ENCODE data around the gene ZNF831.

Gene ZNF831

GRCh38 chr20:59305908-59306655 lies 142.5 kb downstream of the ZNF831 start:
- no peaks in the 10 kb centered on the region for H3K27me3 ChIP-seq (ENCODE audit: control insufficient read depth, insufficient read depth, low read length)
- no peak overlapping the region for H3K27ac ChIP-seq (ENCODE audit: low read depth, low read length)
- no peaks in the 10 kb centered on the region for H3K4me1 ChIP-seq (ENCODE audit: control insufficient read depth, insufficient read depth, low read length)
- H3K36me3 ChIP-seq (ENCODE audit: control insufficient read depth, insufficient read depth, low read length), result no peaks in the 10 kb centered on the region
- no peak overlapping the region for H3K4me3 ChIP-seq (ENCODE audit: low read length)
- no peak overlapping the region for H3K9ac ChIP-seq (ENCODE audit: low read length)

DNA sequence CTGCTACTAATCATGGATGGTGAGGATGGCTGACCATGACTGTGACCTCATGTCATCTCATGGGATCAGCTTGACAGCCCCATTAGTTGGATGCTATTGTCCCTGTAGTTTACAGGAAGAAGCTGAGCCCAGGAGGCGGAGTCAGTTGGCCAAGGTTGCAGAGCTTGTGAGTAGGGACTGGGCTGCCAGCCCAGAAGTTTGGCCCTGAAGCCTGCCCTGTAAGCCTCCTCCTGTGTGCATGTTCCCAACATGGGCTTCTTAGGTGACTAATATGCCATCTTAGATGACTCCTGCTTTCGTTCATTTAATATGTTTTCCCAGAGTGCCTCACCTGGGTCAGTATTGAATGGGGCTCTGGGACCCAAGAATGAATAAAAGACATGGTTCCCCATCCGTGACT lies 143.6 kb downstream of the ZNF831 start:
- H3K4me1 ChIP-seq (ENCODE audit: control insufficient read depth, insufficient read depth, low read length), result no peaks in the 10 kb centered on the region
- H3K27ac ChIP-seq (ENCODE audit: low read depth, low read length), result no peak overlapping the region
- no peaks in the 10 kb centered on the region for H3K27me3 ChIP-seq (ENCODE audit: control insufficient read depth, insufficient read depth, low read length)

More for the DNA sequence above, 143.6 kb downstream of the ZNF831 start:
- Histone ChIP-seq H3K36me3 (ENCODE audit: control insufficient read depth, insufficient read depth, low read length) (no peaks in the 10 kb centered on the region), H3K4me3 (ENCODE audit: low read length) (no peak overlapping the region), H3K9ac (ENCODE audit: low read length) (no peak overlapping the region)

Measured in rectal smooth muscle tissue (tissue), 1 donor.